Frontal cortex (tissue), 4 donors: ENCODE data around the gene METTL3. TPM values are rescaled to one million over a fixed set of nuclear protein-coding genes. Genes with fewer than 3 reads are reported as not detected.
"Not testable (repeated sequence)": the region's sequence is repeated elsewhere in the genome, so short reads cannot be mapped to it uniquely, and the experiment has no call there.

Source experiments
- DNase-seq, 2 donors: peaks; one replicate each; pipeline ENCODE4 v3.0.0; 2012; ENCODE audit warnings: low spot score in 2 of 2
- FAIRE-seq: peaks from 2 replicates; lab custom pipeline; 2012; peaks lifted over from hg19 to GRCh38; lab: Jason Lieb, UNC
- total RNA-seq: library from RNA; depleted of rRNA; stranded (reverse); fragments of >200 nt; gene quantifications from one replicate; pipeline ENCODE4 v1.2.3, GENCODE V29; 2014
- donor health status: control.
- donor health status: control.
- donor health status: control.

The METTL3 gene
- 93.8 TPM for total RNA-seq

- DNase-seq (peak; percentile 72 to 89), FAIRE-seq (peak; percentile 87)
Observed at GRCh38 chr14:21510735-21511657, at the start of gene METTL3. METTL3 (minus strand) TSS chr14:21511340; CDS start chr14:21511223, 117 bp downstream.

GRCh38 chr14:21558703-21559170 lies 47.6 kb upstream of the METTL3 start:
- FAIRE-seq (no peak), DNase-seq (no peak)

- DNase-seq (peak; percentile 49 to 66), FAIRE-seq (peak; percentile 55)
Observed at GRCh38 chr14:21557084-21557901, 46.2 kb upstream of the METTL3 start.

- DNase-seq (no peak), FAIRE-seq (no peak)
Observed at GRCh38 chr14:21556378-21557083, 45.4 kb upstream of the METTL3 start.

GRCh38 chr14:21553266-21553665 lies 42.1 kb upstream of the METTL3 start:
- DNase-seq = no peak
- FAIRE-seq = no peak

GRCh38 chr14:21544588-21544987 lies 33.4 kb upstream of the METTL3 start:
- DNase-seq, FAIRE-seq: not testable (repeated sequence)

- no peak for DNase-seq
Observed at GRCh38 chr14:21543963-21544362, 32.8 kb upstream of the METTL3 start.

GRCh38 chr14:21543521-21543960 lies 32.4 kb upstream of the METTL3 start:
- FAIRE-seq (no peak), DNase-seq (no peak)

More at GRCh38 chr14:21543963-21544362, 32.8 kb upstream of the METTL3 start:
- no peak for FAIRE-seq

- DNase-seq (no peak), FAIRE-seq (no peak)
Observed at GRCh38 chr14:21541413-21542074, 30.4 kb upstream of the METTL3 start.

- FAIRE-seq = no peak
- no peak for DNase-seq
Observed at GRCh38 chr14:21539189-21539940, 28.2 kb upstream of the METTL3 start.

- FAIRE-seq (no peak), DNase-seq (no peak)
Observed at GRCh38 chr14:21537090-21537424, 25.9 kb upstream of the METTL3 start.

- no peak for DNase-seq
- no peak for FAIRE-seq
Observed at GRCh38 chr14:21536418-21537089, 25.4 kb upstream of the METTL3 start.

- DNase-seq = no peak
- no peak for FAIRE-seq
Observed at GRCh38 chr14:21535545-21536417, 24.6 kb upstream of the METTL3 start.

GRCh38 chr14:21534576-21534975 lies 23.4 kb upstream of the METTL3 start:
- DNase-seq (no peak), FAIRE-seq (no peak)

GRCh38 chr14:21533294-21533693 lies 22.2 kb upstream of the METTL3 start:
- DNase-seq = no peak
- no peak for FAIRE-seq

- DNase-seq = no peak
- FAIRE-seq = no peak
Observed at GRCh38 chr14:21529515-21529914, 18.4 kb upstream of the METTL3 start.
